HCT116 (cell line): Measurements from ENCODE around the gene RTF1. TPM values are rescaled to one million over a fixed set of nuclear protein-coding genes. Genes with fewer than 3 reads are reported as not detected.

Experiments used
- ATAC-seq: fragments of 200-7000 bp; cut with Tn5 transposase; 2 replicates; pipeline ENCODE4 v1.9.1; 2020; ENCODE audit warnings: mild to moderate bottlenecking, moderate library complexity
- Bru-seq: library from RNA; stranded (reverse); fragments of 400-500 nt; gene quantifications from one replicate; lab custom pipeline; 2021; lab: Mats Ljungman, UMichigan
- BruChase-seq, 2 experiments: library from RNA; stranded (reverse); fragments of 400-500 nt; gene quantifications; one replicate each; lab custom pipeline; 2021; lab: Mats Ljungman, UMichigan
- BruUV-seq: library from RNA; stranded (reverse); fragments of 400-500 nt; replicated peaks from 2 replicates; lab custom pipeline; 2021; lab: Mats Ljungman, UMichigan
- CTCF ChIA-PET: fragments of 300-600 bp; sonication (Branson Sonifier 250); formaldehyde crosslinking; loops from one replicate; lab custom pipeline; 2021; ENCODE audit warnings: antibody characterized with exemption; lab: Charles Lee
- POLR2A ChIA-PET: fragments of 300-600, 350-600 bp; sonication (Branson Sonifier 250); formaldehyde crosslinking; loops from one replicate; lab custom pipeline; 2021; ENCODE audit warnings: antibody characterized with exemption; lab: Charles Lee
- RAD21 ChIA-PET, 2 experiments: fragments of 300-600 bp; sonication (Branson Sonifier 250); formaldehyde crosslinking; loops; one replicate each; lab custom pipeline; 2023; ENCODE audit warnings: low total read pairs in 2 of 2; ENCODE audit not compliant: uncharacterized antibody in 2 of 2, unreplicated experiment in 2 of 2, low non-redundant PET in 1 of 2; lab: Charles Lee
- DNase-seq: peaks from one replicate; pipeline ENCODE4 v3.0.0-alpha.2; 2010; ENCODE audit warnings: low read depth, low spot score
- H2AFZ ChIP-seq: fragments of 200-600 bp; shearing (Covaris generic), sonication (generic); 2 replicates; pipeline ENCODE4 v1.6.1; 2017; ENCODE audit warnings: low read depth, mixed run types, mixed read lengths, antibody characterized with exemption, low read length; ENCODE audit not compliant: poor library complexity, severe bottlenecking
- H3K27ac ChIP-seq: 2 replicates; pipeline ENCODE4 v1.5.1; 2012; ENCODE audit warnings: low read depth, low read length
- H3K27me3 ChIP-seq: fragments of 200-600 bp; sonication (generic); 2 replicates; pipeline ENCODE4 v1.6.1; 2016; ENCODE audit warnings: mixed run types, low read length, mixed read lengths; ENCODE audit not compliant: insufficient read depth
- H3K36me3 ChIP-seq, 2 experiments: fragments of 200-500 bp in 1 of 2; fragments of 200-600 bp in 1 of 2; sonication (Bioruptor generic) in 1 of 2; sonication (generic) in 1 of 2; 2 replicates each; pipeline versions ENCODE4 v1.5.1 to v1.6.1; 2014 to 2016; ENCODE audit warnings: low read length in 2 of 2, inconsistent platforms in 1 of 2, mixed read lengths in 1 of 2, mixed run types in 1 of 2; ENCODE audit not compliant: insufficient read depth in 2 of 2, control insufficient read depth in 1 of 2
- H3K4me1 ChIP-seq, 2 experiments: fragments of 200-600 bp in 1 of 2; sonication (generic) in 1 of 2; 2 replicates each; pipeline versions ENCODE4 v1.5.1 to v1.6.1; 2012 to 2017; ENCODE audit warnings: low read length in 2 of 2, inconsistent platforms in 1 of 2, mild to moderate bottlenecking in 1 of 2, mixed read lengths in 1 of 2, mixed run types in 1 of 2, moderate library complexity in 1 of 2; ENCODE audit not compliant: insufficient read depth in 2 of 2, control insufficient read depth in 1 of 2
- H3K4me2 ChIP-seq: fragments of 200-600 bp; sonication (generic); 2 replicates; pipeline ENCODE4 v1.6.1; 2017; ENCODE audit warnings: mixed run types, low read length, mixed read lengths
- H3K4me3 ChIP-seq, 2 experiments: fragments of 200-600 bp in 1 of 2; sonication (generic) in 1 of 2; replicated peaks in 1 of 2; 2 replicates each; pipeline ENCODE4 v1.5.1; 2011 to 2016; ENCODE audit warnings: low read length in 2 of 2, control low read depth in 1 of 2, low read depth in 1 of 2, mild to moderate bottlenecking in 1 of 2, mixed read lengths in 1 of 2, mixed run types in 1 of 2
- H3K79me2 ChIP-seq: fragments of 200-600 bp; sonication (generic); 2 replicates; pipeline ENCODE4 v1.6.1; 2017; ENCODE audit warnings: mild to moderate bottlenecking, mixed run types, low read length, moderate library complexity, mixed read lengths; ENCODE audit not compliant: insufficient read depth
- H3K9ac ChIP-seq: fragments of 200-600 bp; sonication (generic); 2 replicates; pipeline ENCODE4 v1.6.1; 2016; ENCODE audit warnings: low read length, mixed read lengths
- H3K9me2 ChIP-seq: fragments of 200-600 bp; sonication (generic), shearing (Covaris generic); 2 replicates; pipeline ENCODE4 v1.6.1; 2017; ENCODE audit warnings: mixed run types, mild to moderate bottlenecking, moderate library complexity; ENCODE audit not compliant: insufficient read depth
- H3K9me3 ChIP-seq, 2 experiments: fragments of 200-500 bp in 1 of 2; fragments of 200-600 bp in 1 of 2; sonication (Bioruptor generic) in 1 of 2; sonication (generic) in 1 of 2; 2 replicates each; pipeline ENCODE4 v1.6.1; 2014 to 2017; ENCODE audit warnings: low read length in 2 of 2, mixed read lengths in 2 of 2, inconsistent platforms in 1 of 2, low read depth in 1 of 2, mild to moderate bottlenecking in 1 of 2, mixed run types in 1 of 2, moderate library complexity in 1 of 2; ENCODE audit not compliant: control insufficient read depth in 1 of 2, insufficient read depth in 1 of 2
- H4K20me1 ChIP-seq: fragments of 200-600 bp; sonication (generic), shearing (Covaris generic); 2 replicates; pipeline ENCODE4 v1.6.1; 2017; ENCODE audit warnings: mixed run types, mild to moderate bottlenecking, moderate library complexity; ENCODE audit not compliant: insufficient read depth
- CBX3 ChIP-seq: IDR thresholded peaks from 2 replicates; pipeline ENCODE4 v1.6.1; 2012; ENCODE audit warnings: low read depth
- CEBPB ChIP-seq: IDR thresholded peaks from 2 replicates; pipeline ENCODE4 v1.6.1; 2012; ENCODE audit warnings: low read depth
- EGR1 ChIP-seq: IDR thresholded peaks from 2 replicates; pipeline ENCODE4 v1.6.1; 2012; ENCODE audit warnings: low read depth
- ELF1 ChIP-seq: IDR thresholded peaks from 2 replicates; pipeline ENCODE4 v1.6.1; 2012; ENCODE audit warnings: low read depth, borderline replicate concordance
- EZH2 ChIP-seq: fragments of 200-600 bp; sonication (generic); IDR thresholded peaks from 2 replicates; pipeline ENCODE4 v1.6.1; 2017; ENCODE audit warnings: antibody characterized with exemption, mixed run types
- FOSL1 ChIP-seq: IDR thresholded peaks from 2 replicates; pipeline ENCODE4 v1.6.1; 2012; ENCODE audit warnings: low read depth
- JUND ChIP-seq: IDR thresholded peaks from 2 replicates; pipeline ENCODE4 v1.6.1; 2012
- POLR2A ChIP-seq: IDR thresholded peaks from 2 replicates; pipeline ENCODE4 v1.7.0; 2011; ENCODE audit warnings: borderline replicate concordance; ENCODE audit not compliant: insufficient read depth, insufficient read length; ENCODE audit errors: extremely low read depth
- POLR2AphosphoS5 ChIP-seq: IDR thresholded peaks from 2 replicates; pipeline ENCODE4 v1.6.1; 2011; ENCODE audit warnings: mild to moderate bottlenecking, low read depth, low read length, moderate library complexity
- RAD21 ChIP-seq: IDR thresholded peaks from 2 replicates; pipeline ENCODE4 v1.6.1; 2012; ENCODE audit warnings: low read depth, mild to moderate bottlenecking
- SIN3A ChIP-seq: IDR thresholded peaks from 2 replicates; pipeline ENCODE4 v1.6.1; 2012; ENCODE audit warnings: low read depth
- SRF ChIP-seq: IDR thresholded peaks from 2 replicates; pipeline ENCODE4 v1.6.1; 2012; ENCODE audit warnings: low read depth
- TCF7L2 ChIP-seq: IDR thresholded peaks from 2 replicates; pipeline ENCODE4 v1.7.0; 2011; ENCODE audit warnings: borderline replicate concordance, inconsistent platforms; ENCODE audit not compliant: insufficient read depth, insufficient read length; ENCODE audit errors: extremely low read depth
- ZFX ChIP-seq: fragments of 450-650 bp; IDR thresholded peaks from 2 replicates; pipeline ENCODE4 v1.6.1; 2017
- ZNF274 ChIP-seq: fragments of 200-500 bp; sonication (Bioruptor generic); IDR thresholded peaks from 2 replicates; pipeline ENCODE4 v1.6.1; 2014; ENCODE audit warnings: mild to moderate bottlenecking, low read depth, low read length, inconsistent platforms
- intact Hi-C: fragments of 100-400 bp; cut with micrococcal nuclease; formaldehyde crosslinking; loops from 2 replicates; pipeline ENCODE4 v1.10.0; 2022
- long read RNA-seq: library from polyadenylated mRNA; unstranded; transcript quantifications from one replicate; pipeline ENCODE4 v2.0.0, GENCODE V29; 2021; ENCODE audit not compliant: unreplicated experiment
- polyA plus RNA-seq: library from polyadenylated mRNA; unstranded; fragments of >200 nt; gene quantifications from 2 replicates; pipeline ENCODE4 v1.2.1, GENCODE V29; 2012; ENCODE audit warnings: missing spikeins
- total RNA-seq: library from RNA; stranded (reverse); gene quantifications from one replicate; pipeline ENCODE4 v1.2.1, GENCODE V29; 2021; ENCODE audit not compliant: unreplicated experiment
- TF ChIP-seq, protein P1 (sequence below): IDR thresholded peaks from 2 replicates; pipeline ENCODE4 v1.6.1; 2012
- TF ChIP-seq, protein P2 (sequence below): IDR thresholded peaks from 2 replicates; pipeline ENCODE4 v1.6.1; 2012; ENCODE audit warnings: low read depth
- TF ChIP-seq, protein P3 (sequence below): IDR thresholded peaks from 2 replicates; pipeline ENCODE4 v1.6.1; 2011; ENCODE audit warnings: mild to moderate bottlenecking, low read length, moderate library complexity; ENCODE audit not compliant: insufficient replicate concordance; ENCODE audit errors: extremely low read depth
- TF ChIP-seq, protein P4 (sequence below), 3 experiments: fragments of 200-600 bp in 1 of 3; sonication (generic) in 1 of 3; IDR thresholded peaks in 2 of 3; conservative IDR thresholded peaks in 1 of 3; 2 replicates each; pipeline ENCODE4 v1.5.1; 2012 to 2017; ENCODE audit warnings: low read depth in 2 of 3, low read length in 2 of 3, antibody characterized with exemption in 1 of 3, borderline replicate concordance in 1 of 3, control low read depth in 1 of 3, mild to moderate bottlenecking in 1 of 3, mixed read lengths in 1 of 3, mixed run types in 1 of 3, moderate library complexity in 1 of 3; ENCODE audit not compliant: insufficient read depth in 1 of 3

The RTF1 gene
- total RNA-seq, result 27.5 TPM
- 8.7 and 10.8 TPM in 2 replicates for polyA plus RNA-seq
- Bru-seq, nascent RNA, result percentile 68 among the genes with signal in this experiment
- percentile 80 among the genes with signal in this experiment for BruChase-seq, experiment 1, labeled RNA remaining after a 6-hour chase
- BruChase-seq, experiment 2, labeled RNA remaining after a 2-hour chase, result percentile 71 among the genes with signal in this experiment
- long read RNA-seq, full-length matches to known transcripts, result 18 of 152 reads
- long read RNA-seq, partial matches to known transcripts, result 124 of 152 reads
- long read RNA-seq, other reads (novel, unspliced or antisense), result 10 of 152 reads

DNA sequence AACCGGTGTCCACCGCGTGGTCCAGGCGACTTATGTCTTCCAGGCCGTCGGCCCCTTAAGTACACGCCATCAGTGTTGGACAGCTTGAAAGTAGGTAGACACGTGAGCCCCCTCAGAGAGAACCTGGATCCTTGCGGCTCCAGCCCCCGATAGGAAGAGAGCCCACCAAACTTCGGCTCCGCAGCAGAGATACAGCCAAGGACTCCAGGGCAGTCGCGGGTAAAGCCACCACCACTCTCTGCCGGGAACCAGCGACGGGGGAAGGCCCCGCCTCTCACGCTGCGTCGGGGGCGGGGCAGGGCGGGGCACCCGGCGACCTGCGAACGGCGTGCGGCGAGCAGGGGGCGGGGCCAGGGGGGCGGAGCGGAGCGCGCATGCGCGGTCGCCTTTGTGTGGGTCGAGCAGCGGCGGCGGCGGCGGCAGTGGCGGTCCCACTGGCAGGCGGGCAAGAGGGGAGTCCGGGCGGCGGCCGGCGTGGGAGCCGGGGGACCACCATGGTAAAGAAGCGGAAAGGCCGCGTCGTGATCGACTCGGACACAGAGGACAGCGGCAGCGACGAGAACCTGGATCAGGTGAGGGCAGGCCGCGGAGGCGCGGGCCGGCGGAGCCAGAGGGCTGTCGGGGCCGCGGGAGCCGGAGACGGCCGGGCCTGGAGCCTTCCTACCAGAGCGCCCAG, at the start of gene RTF1:
TSS of gene RTF1 (plus strand) at position 354 of the 676 bp plus-strand sequence. CDS start at position 375, 21 bp downstream.
- H3K4me2 ChIP-seq, result peak within 1 kb of the TSS; percentile 94
- BruUV-seq, result no TSS peak
- intact Hi-C loops, result no loop called here
- peak within 1 kb of the TSS; percentile 80 for H3K27ac ChIP-seq
- ChIA-PET CTCF (no interaction called here), RAD21 (no interaction called here), POLR2A (no interaction called here)
- peak; percentile 71 for DNase-seq
- peak within 1 kb of the TSS; percentile 70 for H3K9ac ChIP-seq
- no peaks in the 10 kb centered on the region for H3K9me2 ChIP-seq
- peak within 1 kb of the TSS; percentile 75 to 90 for H3K4me3 ChIP-seq
- peak within 1 kb of the TSS; percentile 21 for H2AFZ ChIP-seq
- H3K9me3 ChIP-seq, result no peaks in the 10 kb centered on the region
- H3K79me2 ChIP-seq, result peaks cover 60% of the 10 kb centered on the region
- peaks cover 2 to 14% of the 10 kb centered on the region in 2 experiments; a peak in 3 of 4 replicates for H3K4me1 ChIP-seq
- peak; percentile 93 for ATAC-seq
- no peaks in the 10 kb centered on the region for H3K27me3 ChIP-seq
- H3K36me3 ChIP-seq, result no peaks in the 10 kb centered on the region
- peaks cover 13% of the 10 kb centered on the region; the same call in 1 of the 2 replicates for H4K20me1 ChIP-seq
- TF ChIP-seq FOSL1 (no peak), EZH2 (no peak), JUND (no peak), ELF1 (no peak), SIN3A (peak; percentile 66; the same call in 1 of the 2 replicates), TCF7L2 (no peak), ZNF274 (no peak), CBX3 (no peak), ZFX (peak; percentile 96; the same call in 1 of the 2 replicates), SRF (no peak), EGR1 (no peak), POLR2AphosphoS5 (peak; percentile 91), RAD21 (no peak), CEBPB (no peak), POLR2A (peak; percentile 75)
- TF ChIP-seq, protein P1, sequence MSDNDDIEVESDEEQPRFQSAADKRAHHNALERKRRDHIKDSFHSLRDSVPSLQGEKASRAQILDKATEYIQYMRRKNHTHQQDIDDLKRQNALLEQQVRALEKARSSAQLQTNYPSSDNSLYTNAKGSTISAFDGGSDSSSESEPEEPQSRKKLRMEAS, result peak; percentile 92
- TF ChIP-seq, protein P2, sequence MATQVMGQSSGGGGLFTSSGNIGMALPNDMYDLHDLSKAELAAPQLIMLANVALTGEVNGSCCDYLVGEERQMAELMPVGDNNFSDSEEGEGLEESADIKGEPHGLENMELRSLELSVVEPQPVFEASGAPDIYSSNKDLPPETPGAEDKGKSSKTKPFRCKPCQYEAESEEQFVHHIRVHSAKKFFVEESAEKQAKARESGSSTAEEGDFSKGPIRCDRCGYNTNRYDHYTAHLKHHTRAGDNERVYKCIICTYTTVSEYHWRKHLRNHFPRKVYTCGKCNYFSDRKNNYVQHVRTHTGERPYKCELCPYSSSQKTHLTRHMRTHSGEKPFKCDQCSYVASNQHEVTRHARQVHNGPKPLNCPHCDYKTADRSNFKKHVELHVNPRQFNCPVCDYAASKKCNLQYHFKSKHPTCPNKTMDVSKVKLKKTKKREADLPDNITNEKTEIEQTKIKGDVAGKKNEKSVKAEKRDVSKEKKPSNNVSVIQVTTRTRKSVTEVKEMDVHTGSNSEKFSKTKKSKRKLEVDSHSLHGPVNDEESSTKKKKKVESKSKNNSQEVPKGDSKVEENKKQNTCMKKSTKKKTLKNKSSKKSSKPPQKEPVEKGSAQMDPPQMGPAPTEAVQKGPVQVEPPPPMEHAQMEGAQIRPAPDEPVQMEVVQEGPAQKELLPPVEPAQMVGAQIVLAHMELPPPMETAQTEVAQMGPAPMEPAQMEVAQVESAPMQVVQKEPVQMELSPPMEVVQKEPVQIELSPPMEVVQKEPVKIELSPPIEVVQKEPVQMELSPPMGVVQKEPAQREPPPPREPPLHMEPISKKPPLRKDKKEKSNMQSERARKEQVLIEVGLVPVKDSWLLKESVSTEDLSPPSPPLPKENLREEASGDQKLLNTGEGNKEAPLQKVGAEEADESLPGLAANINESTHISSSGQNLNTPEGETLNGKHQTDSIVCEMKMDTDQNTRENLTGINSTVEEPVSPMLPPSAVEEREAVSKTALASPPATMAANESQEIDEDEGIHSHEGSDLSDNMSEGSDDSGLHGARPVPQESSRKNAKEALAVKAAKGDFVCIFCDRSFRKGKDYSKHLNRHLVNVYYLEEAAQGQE, result no peak
- TF ChIP-seq, protein P3, sequence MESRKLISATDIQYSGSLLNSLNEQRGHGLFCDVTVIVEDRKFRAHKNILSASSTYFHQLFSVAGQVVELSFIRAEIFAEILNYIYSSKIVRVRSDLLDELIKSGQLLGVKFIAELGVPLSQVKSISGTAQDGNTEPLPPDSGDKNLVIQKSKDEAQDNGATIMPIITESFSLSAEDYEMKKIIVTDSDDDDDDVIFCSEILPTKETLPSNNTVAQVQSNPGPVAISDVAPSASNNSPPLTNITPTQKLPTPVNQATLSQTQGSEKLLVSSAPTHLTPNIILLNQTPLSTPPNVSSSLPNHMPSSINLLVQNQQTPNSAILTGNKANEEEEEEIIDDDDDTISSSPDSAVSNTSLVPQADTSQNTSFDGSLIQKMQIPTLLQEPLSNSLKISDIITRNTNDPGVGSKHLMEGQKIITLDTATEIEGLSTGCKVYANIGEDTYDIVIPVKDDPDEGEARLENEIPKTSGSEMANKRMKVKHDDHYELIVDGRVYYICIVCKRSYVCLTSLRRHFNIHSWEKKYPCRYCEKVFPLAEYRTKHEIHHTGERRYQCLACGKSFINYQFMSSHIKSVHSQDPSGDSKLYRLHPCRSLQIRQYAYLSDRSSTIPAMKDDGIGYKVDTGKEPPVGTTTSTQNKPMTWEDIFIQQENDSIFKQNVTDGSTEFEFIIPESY, result no peak
- TF ChIP-seq, protein P4, sequence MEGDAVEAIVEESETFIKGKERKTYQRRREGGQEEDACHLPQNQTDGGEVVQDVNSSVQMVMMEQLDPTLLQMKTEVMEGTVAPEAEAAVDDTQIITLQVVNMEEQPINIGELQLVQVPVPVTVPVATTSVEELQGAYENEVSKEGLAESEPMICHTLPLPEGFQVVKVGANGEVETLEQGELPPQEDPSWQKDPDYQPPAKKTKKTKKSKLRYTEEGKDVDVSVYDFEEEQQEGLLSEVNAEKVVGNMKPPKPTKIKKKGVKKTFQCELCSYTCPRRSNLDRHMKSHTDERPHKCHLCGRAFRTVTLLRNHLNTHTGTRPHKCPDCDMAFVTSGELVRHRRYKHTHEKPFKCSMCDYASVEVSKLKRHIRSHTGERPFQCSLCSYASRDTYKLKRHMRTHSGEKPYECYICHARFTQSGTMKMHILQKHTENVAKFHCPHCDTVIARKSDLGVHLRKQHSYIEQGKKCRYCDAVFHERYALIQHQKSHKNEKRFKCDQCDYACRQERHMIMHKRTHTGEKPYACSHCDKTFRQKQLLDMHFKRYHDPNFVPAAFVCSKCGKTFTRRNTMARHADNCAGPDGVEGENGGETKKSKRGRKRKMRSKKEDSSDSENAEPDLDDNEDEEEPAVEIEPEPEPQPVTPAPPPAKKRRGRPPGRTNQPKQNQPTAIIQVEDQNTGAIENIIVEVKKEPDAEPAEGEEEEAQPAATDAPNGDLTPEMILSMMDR (IDR thresholded peaks at IDR 0.05 in 2 of 3, conservative IDR thresholded peaks at IDR 0.05 in 1 of 3; ENCODE audit: borderline replicate concordance in 1 of 3, insufficient read depth in 1 of 3, low read depth in 2 of 3, low read length in 2 of 3), result no peak
